Adipocyte (in vitro differentiated cells): Measurements from ENCODE around the gene MYO1A.

Experiments
- DNase-seq: peaks from one replicate; pipeline ENCODE4 v3.0.0-alpha.2; 2015; ENCODE audit warnings: low read depth
- H3K27me3 ChIP-seq: replicated peaks from 2 replicates; pipeline ENCODE4 v1.7.0; 2013; ENCODE audit warnings: mild to moderate bottlenecking, low read length, moderate library complexity; ENCODE audit not compliant: control insufficient read depth, insufficient read depth
- H3K36me3 ChIP-seq: 2 replicates; pipeline ENCODE4 v1.7.0; 2013; ENCODE audit warnings: low read length, mild to moderate bottlenecking, moderate library complexity; ENCODE audit not compliant: control insufficient read depth, insufficient read depth, severe bottlenecking
- H3K4me1 ChIP-seq: 2 replicates; pipeline ENCODE4 v1.7.0; 2013; ENCODE audit warnings: mild to moderate bottlenecking, low read length, moderate library complexity; ENCODE audit not compliant: control insufficient read depth, insufficient read depth
- H3K4me3 ChIP-seq: 2 replicates; pipeline ENCODE4 v1.7.0; 2013; ENCODE audit warnings: mild to moderate bottlenecking, low read length, moderate library complexity
- H3K9ac ChIP-seq: 2 replicates; pipeline ENCODE4 v1.7.0; 2013; ENCODE audit warnings: mild to moderate bottlenecking, low read length, moderate library complexity
- H3K9me3 ChIP-seq: 2 replicates; pipeline ENCODE4 v1.7.0; 2013; ENCODE audit warnings: mild to moderate bottlenecking, low read length, moderate library complexity; ENCODE audit not compliant: control insufficient read depth

Gene MYO1A

DNA sequence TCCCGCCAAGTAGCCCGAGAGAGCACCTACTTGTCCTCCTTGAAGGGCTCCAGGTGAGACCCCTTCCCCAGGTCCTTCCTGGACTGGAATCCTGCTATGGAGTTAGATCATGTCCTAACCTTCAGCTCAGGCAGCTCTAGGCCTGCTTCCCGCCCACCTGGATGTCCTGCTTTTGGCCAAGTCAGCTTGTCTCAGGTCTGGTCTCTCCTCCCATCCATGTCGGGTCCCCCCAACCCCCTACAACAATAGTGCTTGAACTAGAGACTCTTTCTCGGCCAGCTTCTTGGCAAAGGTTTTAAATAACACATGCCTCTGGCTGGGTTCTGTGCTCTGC is 42.6 kb upstream of the MYO1A start:
- peaks cover 61% of the 10 kb centered on the region for H3K36me3 ChIP-seq
- peak overlapping the region; percentile 98 for H3K9ac ChIP-seq
- H3K4me3 ChIP-seq = peak overlapping the region; percentile 42
- no peaks in the 10 kb centered on the region for H3K9me3 ChIP-seq
- H3K27me3 ChIP-seq = no peaks in the 10 kb centered on the region
- peaks cover 40% of the 10 kb centered on the region for H3K4me1 ChIP-seq
- no peak for DNase-seq

DNA sequence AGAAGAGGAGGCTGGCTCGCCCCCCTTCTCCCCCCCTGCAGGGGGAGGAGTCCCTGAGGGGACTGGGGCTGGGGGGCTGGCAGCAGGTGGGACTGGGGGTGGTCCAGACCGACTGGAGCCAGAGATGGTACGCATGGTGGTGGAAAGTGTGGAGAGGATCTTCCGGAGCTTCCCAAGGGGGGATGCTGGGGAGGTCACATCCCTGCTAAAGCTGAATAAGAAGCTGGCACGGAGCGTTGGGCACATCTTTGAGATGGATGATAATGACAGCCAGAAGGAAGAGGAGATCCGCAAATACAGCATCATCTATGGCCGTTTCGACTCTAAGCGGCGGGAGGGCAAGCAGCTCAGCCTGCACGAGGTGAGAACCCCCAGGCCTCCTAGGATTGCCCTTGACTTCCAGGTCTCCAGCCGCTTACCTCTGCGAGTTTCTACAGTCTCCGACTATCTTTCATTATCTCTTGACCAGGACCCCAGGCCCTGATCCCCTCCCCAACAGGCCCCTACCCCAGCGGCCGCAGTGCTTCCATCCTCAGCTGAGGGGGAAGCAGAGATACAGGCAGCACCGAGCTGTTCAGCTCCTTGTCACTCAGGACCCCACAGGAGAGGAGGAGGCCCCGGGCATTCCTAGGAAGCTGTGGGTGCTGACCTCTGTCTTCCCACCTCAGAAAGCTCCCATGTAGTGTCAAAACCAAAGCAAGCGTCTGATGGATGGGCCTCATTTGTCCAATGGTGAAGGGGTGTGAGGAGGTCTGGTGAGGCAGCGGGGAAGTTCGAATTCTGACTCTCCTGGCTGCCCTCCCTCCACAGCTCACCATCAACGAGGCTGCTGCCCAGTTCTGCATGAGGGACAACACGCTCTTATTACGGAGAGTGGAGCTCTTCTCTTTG is 42.0 kb upstream of the MYO1A start:
- no peaks in the 10 kb centered on the region for H3K27me3 ChIP-seq
- DNase-seq = no peak
- peaks cover 40% of the 10 kb centered on the region for H3K4me1 ChIP-seq
- H3K4me3 ChIP-seq = peak overlapping the region; percentile 94
- H3K9ac ChIP-seq = peak overlapping the region; percentile 98
- no peaks in the 10 kb centered on the region for H3K9me3 ChIP-seq
- peaks cover 55% of the 10 kb centered on the region for H3K36me3 ChIP-seq

DNA sequence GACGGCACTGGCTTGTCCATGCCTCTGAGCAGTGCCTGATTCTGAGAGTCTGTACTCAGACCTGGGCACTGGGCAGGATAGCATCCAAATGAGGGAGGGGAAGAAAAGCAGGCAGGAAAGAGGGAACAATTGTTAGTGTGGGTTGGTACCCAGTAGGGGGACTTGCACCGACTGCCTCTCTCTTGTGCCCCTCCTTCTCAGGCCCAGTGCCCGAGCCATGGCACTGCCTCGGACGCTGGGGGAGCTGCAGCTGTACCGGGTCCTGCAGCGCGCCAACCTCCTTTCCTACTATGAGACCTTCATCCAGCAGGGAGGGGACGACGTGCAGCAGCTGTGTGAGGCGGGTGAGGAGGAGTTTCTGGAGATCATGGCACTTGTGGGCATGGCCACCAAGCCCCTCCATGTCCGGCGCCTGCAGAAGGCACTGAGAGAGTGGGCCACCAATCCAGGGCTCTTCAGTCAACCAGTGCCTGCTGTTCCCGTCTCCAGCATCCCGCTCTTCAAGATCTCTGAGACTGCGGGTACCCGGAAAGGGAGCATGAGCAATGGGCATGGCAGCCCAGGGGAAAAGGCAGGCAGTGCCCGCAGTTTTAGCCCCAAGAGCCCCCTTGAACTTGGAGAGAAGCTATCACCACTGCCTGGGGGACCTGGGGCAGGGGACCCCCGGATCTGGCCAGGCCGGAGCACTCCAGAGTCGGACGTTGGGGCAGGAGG is 41.2 kb upstream of the MYO1A start:
- H3K36me3 ChIP-seq = peaks cover 47% of the 10 kb centered on the region
- peak overlapping the region; percentile 98 for H3K9ac ChIP-seq
- peak overlapping the region; percentile 94 for H3K4me3 ChIP-seq
- peaks cover 48% of the 10 kb centered on the region for H3K4me1 ChIP-seq
- peak; percentile 55 for DNase-seq
- H3K9me3 ChIP-seq = no peaks in the 10 kb centered on the region
- no peaks in the 10 kb centered on the region for H3K27me3 ChIP-seq

DNA sequence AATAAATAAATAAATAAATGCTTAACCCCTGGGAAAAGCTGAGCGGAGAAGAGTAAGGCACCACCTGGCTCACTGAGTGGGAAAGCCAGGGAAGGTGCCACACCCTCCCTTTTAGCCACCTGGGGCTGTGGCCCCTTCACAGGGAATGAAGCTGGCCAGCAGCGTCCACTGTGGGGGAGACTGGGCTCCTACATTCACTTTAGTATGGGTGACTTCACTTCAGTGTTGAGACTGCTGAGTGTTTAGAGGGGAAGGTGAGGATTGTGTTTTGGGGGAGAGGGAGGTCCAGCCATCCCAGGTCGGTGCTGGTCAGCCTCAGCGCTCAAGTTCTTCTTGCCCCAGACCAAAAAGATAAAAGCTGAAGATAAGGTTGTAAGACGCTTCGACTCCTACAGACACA is 40.6 kb upstream of the MYO1A start:
- DNase-seq = no peak
- H3K9ac ChIP-seq = peak overlapping the region; percentile 98
- H3K9me3 ChIP-seq = no peaks in the 10 kb centered on the region
- H3K36me3 ChIP-seq = peaks cover 41% of the 10 kb centered on the region
- H3K4me1 ChIP-seq = peaks cover 54% of the 10 kb centered on the region
- H3K4me3 ChIP-seq = peak overlapping the region; percentile 94
- H3K27me3 ChIP-seq = no peaks in the 10 kb centered on the region

- peak overlapping the region; percentile 98 for H3K9ac ChIP-seq
- peak; percentile 84 for DNase-seq
- H3K4me3 ChIP-seq = peak overlapping the region; percentile 94
- H3K27me3 ChIP-seq = no peaks in the 10 kb centered on the region
- no peaks in the 10 kb centered on the region for H3K9me3 ChIP-seq
- H3K4me1 ChIP-seq = peaks cover 58% of the 10 kb centered on the region
- H3K36me3 ChIP-seq = peaks cover 32% of the 10 kb centered on the region
Measured at GRCh38 chr12:57089271-57090245, 39.6 kb upstream of the MYO1A start.

GRCh38 chr12:57088354-57089270 is 38.7 kb upstream of the MYO1A start, which contains the start of gene NAB2:
NAB2 (plus strand) TSS chr12:57089114; CDS start chr12:57089272, 158 bp downstream.
- Histone ChIP-seq H3K9ac (peak within 1 kb of the TSS; percentile 98), H3K27me3 (no peaks in the 10 kb centered on the region), H3K36me3 (peaks cover 26% of the 10 kb centered on the region), H3K4me1 (peaks cover 52% of the 10 kb centered on the region), H3K4me3 (peak within 1 kb of the TSS; percentile 94), H3K9me3 (no peaks in the 10 kb centered on the region)
- peak; percentile 99 for DNase-seq

DNA sequence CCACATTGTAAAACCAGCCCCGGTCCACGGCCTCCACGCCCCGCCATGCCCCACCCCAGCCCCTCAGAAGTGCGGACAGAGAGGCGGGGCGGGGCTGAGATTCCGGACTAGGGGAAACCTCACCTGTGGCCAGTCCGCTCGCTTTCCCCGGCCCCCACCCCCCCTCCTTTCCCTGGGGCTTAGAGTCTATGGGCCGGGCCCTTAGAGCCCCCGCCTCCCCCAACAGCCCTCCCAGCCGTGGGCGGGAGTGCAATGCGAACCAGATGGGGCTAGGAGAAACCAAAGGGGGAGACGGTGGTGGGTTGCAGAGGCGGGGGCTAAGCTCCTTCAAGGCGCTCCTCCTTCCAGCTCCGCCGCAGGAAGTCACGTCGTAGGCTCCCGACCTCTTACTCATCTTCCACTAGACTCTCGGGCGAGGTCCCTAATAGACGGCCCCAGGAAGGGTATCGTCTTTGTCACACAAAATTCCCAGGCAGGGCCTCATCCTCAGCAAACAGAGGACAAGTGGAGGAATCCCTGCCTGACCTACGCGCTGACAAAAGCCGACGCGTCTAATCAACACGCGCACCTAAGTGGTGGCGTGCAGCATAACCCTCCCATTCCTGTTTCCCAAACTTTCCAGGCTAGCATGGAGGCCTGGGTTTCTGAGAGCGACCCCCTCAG is 37.9 kb upstream of the MYO1A start:
- Histone ChIP-seq H3K27me3 (no peaks in the 10 kb centered on the region), H3K9me3 (no peaks in the 10 kb centered on the region), H3K36me3 (peaks cover 20% of the 10 kb centered on the region), H3K4me3 (peak overlapping the region; percentile 82), H3K4me1 (peaks cover 47% of the 10 kb centered on the region), H3K9ac (peak overlapping the region; percentile 98)
- peak; percentile 95 for DNase-seq

GRCh38 chr12:57087010-57087690 is 37.2 kb upstream of the MYO1A start:
- Histone ChIP-seq H3K9me3 (no peaks in the 10 kb centered on the region), H3K36me3 (peaks cover 14% of the 10 kb centered on the region), H3K27me3 (no peaks in the 10 kb centered on the region), H3K4me3 (peak overlapping the region; percentile 90), H3K4me1 (peaks cover 40% of the 10 kb centered on the region), H3K9ac (peak overlapping the region; percentile 99)
- DNase-seq = peak; percentile 97

GRCh38 chr12:57086493-57087009 is 36.6 kb upstream of the MYO1A start:
- peak overlapping the region; percentile 99 for H3K9ac ChIP-seq
- peaks cover 38% of the 10 kb centered on the region for H3K4me1 ChIP-seq
- no peaks in the 10 kb centered on the region for H3K9me3 ChIP-seq
- peak; percentile 83 for DNase-seq
- no peaks in the 10 kb centered on the region for H3K27me3 ChIP-seq
- H3K36me3 ChIP-seq = peaks cover 8% of the 10 kb centered on the region
- peak overlapping the region; percentile 90 for H3K4me3 ChIP-seq
